ENCODE measurements around the gene NAV2.

NAV2 gene

GRCh38 chr11:19753451-19754106 lies 40.9 kb downstream of the NAV2 start:
- no peak for DNase-seq

- DNase-seq, result no peak
These were observed 44.2 kb downstream of the NAV2 start for GRCh38 chr11:19756675-19757475.

- DNase-seq, result no peak
These were observed 46.8 kb downstream of the NAV2 start for GRCh38 chr11:19759389-19759788.

- no peak for DNase-seq
These were observed 49.6 kb downstream of the NAV2 start for GRCh38 chr11:19762266-19762665.

GRCh38 chr11:19763330-19763729 lies 50.7 kb downstream of the NAV2 start:
- DNase-seq, result no peak

- DNase-seq, result no peak
These were observed 53.6 kb downstream of the NAV2 start for GRCh38 chr11:19766206-19766605.

GRCh38 chr11:19766810-19767209 lies 54.2 kb downstream of the NAV2 start:
- DNase-seq, result no peak

GRCh38 chr11:19767627-19768151 lies 55.1 kb downstream of the NAV2 start:
- no peak for DNase-seq

GRCh38 chr11:19768197-19768596 lies 55.6 kb downstream of the NAV2 start:
- no peak for DNase-seq

GRCh38 chr11:19768815-19769214 lies 56.2 kb downstream of the NAV2 start:
- no peak for DNase-seq

GRCh38 chr11:19769820-19770219 lies 57.2 kb downstream of the NAV2 start:
- DNase-seq, result no peak

- DNase-seq, result no peak
These were observed 57.6 kb downstream of the NAV2 start for GRCh38 chr11:19770277-19770676.

- no peak for DNase-seq
These were observed 58.8 kb downstream of the NAV2 start for GRCh38 chr11:19771463-19771862.

GRCh38 chr11:19772480-19772879 lies 59.8 kb downstream of the NAV2 start:
- DNase-seq, result no peak

- DNase-seq, result no peak
These were observed 61.7 kb downstream of the NAV2 start for GRCh38 chr11:19774329-19774728.

- no peak for DNase-seq
These were observed 62.4 kb downstream of the NAV2 start for GRCh38 chr11:19774817-19775580.

GRCh38 chr11:19775622-19776021 lies 63.0 kb downstream of the NAV2 start:
- no peak for DNase-seq

- no peak for DNase-seq
These were observed 64.4 kb downstream of the NAV2 start for GRCh38 chr11:19777039-19777376.

- no peak for DNase-seq
These were observed 64.9 kb downstream of the NAV2 start for GRCh38 chr11:19777377-19778102.

- DNase-seq, result no peak
These were observed 67.1 kb downstream of the NAV2 start for GRCh38 chr11:19779740-19780139.

- DNase-seq, result no peak
These were observed 68.7 kb downstream of the NAV2 start for GRCh38 chr11:19781351-19781750.

GRCh38 chr11:19785265-19785664 lies 72.6 kb downstream of the NAV2 start:
- DNase-seq, result no peak

GRCh38 chr11:19786644-19787043 lies 74.0 kb downstream of the NAV2 start:
- no peak for DNase-seq

Measured in SIG-M5 (cell line).